HG03108 (cell line): Measurements from ENCODE around the gene RPTOR.

Source experiments
- ATAC-seq: cut with Tn5 transposase; IDR thresholded peaks from one replicate; pipeline ENCODE4 v1.9.1; 2021; ENCODE audit warnings: moderate library complexity; ENCODE audit not compliant: unreplicated experiment

Gene RPTOR

DNA sequence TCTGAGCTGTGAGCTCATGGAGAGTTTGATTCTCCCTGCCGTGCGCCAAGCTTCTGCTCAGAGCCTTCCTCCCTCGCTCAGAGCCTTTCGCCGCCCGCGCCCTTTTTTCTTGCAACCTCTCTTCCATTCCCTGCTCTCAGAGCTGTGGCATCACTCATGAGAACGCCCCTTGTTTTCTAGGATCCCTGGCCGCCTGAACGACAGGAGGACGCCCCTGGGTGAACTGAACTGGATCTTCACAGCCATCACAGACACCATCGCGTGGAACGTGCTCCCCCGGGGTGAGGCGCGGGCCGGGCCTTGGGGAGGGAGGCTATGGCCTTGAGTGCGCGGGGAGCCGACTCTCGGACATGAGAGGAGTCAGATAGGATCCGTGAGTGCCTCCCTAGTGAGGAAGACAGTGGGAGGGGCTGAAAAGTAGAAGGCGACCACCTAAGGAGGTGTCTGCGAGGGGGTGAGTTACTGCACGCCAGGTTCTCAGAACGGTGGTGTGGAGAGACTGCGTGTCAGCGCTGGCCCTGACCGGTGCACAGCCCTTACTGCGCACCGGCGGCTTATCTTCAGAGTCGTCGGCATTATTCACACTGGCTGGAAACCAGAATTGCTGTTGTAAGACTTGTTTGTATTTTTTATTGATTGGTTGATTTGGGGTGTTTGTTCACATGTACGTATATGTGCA, 277.5 kb downstream of the RPTOR start:
- ATAC-seq = no peak

DNA sequence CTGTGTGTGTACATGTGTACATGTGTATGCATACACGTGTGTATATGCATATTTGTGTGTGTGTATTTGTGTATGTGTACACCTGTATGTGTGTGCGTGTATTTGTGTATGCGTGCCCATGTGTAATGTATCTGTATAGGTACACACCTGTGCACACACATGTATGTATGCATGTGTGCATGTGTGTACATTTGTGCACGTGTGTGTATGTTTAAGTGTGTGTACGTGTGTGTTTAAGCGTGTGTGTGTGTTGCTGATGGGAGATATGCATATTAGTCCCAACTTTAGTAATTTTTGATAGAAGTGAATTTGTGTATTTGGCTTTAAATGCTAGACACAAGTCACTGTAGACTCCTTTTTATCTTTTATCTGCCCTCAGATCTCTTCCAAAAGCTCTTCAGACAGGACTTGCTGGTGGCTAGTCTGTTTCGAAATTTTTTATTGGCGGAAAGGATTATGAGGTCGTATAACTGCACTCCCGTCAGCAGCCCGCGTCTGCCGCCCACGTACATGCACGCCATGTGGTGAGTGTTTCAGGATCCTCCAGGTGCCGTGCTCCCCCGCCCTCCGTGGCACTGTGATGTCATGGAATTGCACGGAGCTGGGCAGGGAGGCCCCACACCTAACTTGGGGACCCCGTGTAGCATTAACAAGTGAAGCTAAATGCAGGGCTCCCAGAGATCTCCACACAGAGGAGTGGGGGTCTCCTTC, 278.2 kb downstream of the RPTOR start:
- ATAC-seq = no peak

DNA sequence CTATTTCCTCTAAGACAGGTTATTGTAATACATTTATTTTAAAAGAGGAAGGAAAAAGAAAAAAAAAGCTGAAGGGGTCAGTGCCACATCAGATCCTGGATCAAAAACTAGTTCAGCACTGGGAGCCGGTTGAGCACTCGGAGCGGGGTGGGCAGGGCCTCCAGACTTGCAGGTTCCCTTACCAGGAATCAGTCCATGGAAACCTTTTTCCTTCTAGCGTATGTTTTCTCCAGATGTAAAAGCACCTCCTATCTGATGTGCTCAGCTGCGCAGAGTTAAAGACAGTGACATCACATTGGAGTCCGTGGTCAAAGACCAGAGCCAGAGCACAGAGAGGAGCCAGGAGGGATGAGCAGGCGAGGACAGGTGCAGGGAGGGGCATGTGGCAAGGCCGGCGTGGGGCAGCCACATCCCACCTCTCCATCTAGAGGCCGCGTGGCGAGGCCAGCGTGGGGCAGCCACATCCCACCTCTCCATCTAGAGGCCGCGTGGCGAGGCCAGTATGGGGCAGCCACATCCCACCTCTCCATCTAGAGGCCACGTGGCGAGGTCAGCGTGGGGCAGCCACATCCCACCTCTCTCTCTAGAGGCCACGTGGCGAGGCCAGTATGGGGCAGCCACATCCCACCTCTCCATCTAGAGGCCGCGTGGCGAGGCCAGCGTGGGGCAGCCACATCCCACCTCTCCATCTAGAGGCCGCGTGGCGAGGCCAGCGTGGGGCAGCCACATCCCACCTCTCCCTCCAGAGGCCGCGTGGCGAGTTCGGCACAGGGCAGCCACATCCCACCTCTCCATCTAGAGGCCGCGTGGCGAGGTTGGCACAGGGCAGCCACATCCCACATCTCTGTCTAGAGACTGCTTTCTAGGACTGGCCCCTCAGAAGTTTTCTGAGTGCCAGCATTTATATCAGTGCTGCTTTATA, 280.2 kb downstream of the RPTOR start:
- no peak for ATAC-seq

DNA sequence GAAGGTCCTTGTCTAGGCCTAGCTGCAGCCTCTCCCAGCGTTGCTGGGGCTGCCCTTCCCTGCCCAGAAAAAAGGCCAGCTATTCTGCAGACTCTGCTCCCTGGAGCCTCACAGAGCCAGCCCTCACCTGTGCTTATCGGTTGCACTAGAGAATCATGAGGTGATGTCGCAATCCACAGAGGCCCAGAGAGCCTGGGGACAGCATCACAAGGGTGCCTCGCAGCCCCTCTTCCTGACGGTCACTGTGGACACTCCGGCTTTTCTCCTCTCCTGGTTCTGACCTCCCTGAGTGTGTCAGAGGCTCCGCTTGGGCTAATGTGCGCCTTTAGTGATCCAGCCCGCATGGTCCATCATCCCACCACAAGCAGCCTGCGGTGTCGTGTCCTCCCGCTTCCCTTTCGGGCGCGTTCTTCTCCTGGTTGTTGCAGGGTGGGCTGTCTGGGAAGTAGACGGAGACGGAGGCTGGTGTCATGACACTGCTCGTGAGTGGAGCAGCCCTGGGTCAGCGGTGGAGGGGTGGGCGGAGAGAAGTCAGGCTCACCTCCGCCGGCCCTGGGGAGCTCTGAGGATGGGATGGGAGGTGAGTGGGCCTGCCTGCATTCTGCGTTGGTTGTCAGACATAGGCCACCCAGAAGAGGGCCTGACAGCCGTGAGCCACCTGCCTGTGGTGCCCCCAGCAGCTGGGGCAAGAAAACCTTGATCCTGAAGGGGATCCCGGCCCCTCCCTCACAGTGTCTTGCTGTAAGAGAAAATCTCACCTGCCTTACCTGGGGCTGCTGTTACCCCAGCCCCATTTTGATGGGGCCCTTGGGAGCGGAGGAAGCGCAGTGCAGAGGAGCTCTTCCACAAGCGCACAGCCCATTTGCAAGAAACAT, 281.1 kb downstream of the RPTOR start:
- ATAC-seq = no peak

DNA sequence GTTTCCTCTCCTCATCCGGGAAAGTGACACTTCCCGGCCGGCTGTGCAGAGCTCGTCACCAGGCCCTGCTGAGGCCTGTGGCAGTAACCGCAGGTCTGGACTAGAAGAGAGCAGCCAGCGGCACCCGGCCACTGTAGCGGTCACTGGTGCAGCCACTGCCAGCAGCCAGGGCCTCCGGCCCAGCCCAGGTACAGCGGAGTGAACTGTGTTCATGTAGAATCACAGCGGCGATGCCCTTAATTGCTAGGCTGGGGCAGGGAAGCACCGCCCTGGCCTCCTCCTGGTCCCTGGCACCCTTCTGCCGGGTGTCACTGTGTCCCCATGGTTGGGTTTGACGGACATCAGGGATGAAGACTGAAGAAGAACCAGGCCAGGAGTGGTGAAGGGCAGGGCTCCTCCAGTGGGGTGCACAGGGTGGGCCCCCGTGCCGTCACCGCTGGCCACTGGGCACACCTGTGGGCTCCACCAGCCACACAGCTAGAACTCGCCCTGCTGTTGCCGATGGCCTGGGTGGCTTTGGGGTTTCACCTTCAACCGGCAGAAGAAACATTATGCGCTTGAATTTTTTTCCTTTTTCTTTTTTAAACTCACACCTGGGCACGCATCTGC, 281.8 kb downstream of the RPTOR start:
- ATAC-seq = no peak

DNA sequence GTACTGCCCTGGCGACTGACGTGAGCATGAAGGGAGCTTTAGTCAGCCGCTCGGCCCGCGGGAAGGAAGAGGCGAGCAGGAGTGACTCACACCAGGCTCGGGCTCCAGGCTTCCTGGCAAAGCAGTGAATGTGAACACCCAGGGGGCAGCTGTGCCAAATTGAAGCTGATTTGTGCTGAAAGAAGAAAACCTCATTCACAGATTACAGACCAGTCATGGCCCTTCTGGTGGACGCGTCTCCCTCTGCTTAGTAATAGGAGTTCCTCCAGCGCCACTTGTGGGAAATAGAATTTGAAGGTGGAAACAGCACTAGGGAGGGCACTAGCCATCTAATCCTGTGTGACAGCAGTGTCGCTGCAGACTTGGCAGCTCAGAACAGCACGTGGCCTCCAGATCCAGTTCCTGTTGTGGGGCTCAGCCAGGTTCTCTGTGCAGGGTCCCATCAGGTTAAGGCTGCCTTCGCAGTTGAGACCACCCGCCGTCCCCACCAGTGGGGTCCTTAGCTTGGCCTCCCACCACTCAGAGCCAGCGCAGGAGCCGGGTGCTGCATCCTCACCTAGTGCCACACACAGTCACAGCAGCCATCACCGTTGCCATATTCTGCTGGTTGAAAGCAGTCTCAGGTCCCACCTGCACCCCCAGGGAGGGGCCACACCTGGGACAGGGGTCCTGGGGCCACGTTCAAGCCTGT, 282.5 kb downstream of the RPTOR start:
- no peak for ATAC-seq

DNA sequence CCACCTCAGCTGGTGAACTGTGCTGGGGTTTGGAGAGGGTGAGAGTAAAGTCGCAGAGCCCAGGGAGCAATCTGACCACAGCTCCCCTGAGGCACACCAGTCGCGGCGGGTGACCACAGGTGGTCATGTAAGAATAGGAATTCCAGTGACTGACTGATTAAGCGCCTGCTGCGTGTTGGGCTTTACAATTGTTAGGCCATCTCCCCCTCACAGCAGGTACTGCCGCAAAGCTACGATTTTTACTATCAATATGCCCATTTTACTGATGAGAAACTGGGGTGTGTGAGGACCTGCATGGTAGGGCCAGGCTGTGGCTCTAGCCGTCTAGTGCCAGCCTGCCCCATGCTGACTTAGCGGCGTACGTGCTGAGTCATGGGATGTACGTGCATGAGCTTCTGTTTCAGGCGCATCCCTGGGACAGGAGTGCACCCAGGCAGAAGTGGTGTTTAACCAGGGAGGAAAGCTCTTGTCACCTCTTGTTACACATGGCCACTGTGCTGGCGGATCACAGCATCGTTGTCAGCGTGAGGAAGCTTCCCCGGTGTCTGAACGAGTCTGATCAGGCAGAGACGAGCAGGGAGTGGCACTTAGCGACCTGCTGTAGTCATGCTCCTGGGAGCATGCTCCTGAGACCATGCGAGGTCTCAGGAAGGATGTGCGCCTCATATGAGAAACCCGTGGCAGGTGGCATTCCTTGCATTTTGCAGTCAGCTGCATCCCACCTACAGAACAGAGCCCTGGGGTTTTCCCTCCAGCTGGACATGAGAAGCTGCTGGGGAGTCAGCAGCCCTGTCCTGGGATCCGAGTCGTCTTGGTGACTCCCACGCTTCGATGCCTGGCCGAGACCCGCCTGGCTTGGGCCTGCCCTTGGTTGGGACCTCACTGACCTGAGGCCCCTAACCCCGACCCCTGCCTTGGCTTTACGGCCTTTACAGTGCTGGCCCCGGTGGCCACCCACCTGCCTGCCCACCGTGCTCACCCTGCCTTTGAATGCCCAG, 283.3 kb downstream of the RPTOR start:
- ATAC-seq = no peak

DNA sequence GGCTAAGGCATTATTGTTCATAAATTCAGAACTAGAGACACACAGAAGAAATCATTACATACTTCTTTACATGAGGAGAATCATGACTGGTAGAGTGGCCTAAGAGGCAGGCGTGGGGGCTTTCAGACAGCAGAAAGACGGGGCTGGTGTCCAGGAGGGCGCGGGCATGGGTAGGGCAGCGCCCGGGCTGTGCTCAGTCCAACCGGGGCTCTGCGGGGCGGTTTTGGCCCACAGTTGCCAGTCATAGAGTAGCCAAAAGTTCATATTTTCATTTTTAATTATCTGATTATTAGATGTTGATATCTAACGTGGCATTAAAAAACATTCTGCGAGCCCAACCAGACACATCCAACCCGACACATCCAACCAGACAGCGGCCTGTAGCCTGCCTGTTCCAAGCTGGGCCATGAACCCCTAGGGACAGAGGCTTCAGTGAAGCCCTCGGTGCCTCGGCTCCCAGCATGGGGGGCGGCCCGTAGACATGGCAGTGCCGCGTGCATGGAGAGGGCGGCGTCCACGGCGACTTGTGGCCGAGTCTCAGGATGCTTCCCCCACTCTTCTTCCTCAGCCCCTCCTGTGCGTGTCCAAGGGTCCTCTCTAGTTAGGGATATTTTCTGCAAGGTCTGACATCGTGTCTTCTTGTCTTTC, 284.7 kb downstream of the RPTOR start:
- no peak for ATAC-seq

DNA sequence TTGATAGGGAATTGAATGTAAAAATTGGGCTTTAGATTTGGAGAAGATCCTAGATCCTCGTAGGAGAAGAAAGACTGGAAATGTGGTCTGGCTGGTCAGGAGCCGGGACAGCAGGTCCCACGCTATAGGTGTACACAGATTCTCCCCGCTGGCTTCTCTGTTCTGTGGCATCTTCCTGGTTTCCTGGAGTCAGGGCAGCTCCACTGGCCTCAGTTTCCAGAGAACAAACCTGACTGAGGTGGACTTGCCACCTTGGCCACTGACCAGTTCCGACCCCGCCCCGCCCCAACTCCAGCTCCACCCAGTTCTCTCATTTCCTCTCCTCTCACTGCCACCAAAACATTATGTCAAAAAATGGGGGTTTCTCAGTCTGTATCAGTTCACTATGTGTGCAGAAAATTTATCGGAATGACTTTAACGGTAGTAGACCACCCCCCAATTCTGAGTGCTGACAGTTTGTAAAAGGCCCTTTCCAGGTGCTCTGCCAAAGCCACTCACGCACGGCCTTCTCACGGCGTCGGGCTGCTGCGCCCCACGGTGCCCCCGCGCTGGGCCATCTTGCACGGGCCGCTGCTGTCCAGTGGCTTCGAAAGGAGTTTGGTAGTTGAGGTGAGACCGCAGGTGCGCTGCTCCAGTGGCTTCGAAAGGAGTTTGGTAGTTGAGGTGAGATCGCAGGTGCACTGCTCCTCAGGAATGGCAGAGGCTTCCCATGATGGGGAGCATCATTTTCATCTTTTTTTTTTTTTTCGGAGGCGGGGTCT, 285.6 kb downstream of the RPTOR start:
- ATAC-seq = no peak

DNA sequence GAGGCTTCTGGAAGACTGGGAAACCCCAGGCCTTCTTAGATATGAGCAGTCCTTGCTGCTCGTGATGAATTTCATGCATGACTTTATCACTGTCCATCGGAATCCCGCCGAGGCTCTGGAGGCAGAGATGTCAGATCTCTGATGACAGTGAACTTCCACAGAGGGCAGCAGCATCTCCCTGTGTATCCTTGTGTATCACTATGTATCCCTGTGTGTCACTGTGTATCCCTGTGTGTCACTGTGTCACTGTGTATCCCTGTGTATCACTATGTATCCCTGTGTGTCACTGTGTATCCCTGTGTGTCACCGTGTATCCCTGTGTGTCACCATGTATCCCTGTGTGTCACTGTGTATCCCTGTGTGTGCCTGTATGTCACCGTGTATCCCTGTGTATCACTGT, 286.9 kb downstream of the RPTOR start:
- ATAC-seq = no peak

DNA sequence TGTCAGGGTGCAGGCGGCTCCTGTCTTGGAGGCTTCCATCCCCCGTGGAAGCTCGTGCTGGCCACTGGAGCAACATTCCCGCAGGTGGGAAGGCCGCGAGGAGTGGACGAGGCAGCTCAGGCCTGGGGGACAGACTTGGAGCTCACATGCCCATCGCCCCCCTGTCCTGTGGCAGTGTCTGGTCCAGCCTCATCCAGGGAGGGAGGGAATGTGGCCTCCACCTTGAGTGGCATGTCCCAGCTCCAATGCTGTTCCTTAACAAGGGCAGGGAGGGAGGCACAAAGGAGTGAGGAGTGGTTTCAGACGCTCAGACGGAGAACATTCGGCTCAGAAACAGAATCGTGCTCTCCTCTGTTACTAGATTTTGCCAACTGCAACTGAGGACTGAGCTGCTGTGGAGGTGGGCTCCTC, 287.6 kb downstream of the RPTOR start:
- ATAC-seq = no peak

DNA sequence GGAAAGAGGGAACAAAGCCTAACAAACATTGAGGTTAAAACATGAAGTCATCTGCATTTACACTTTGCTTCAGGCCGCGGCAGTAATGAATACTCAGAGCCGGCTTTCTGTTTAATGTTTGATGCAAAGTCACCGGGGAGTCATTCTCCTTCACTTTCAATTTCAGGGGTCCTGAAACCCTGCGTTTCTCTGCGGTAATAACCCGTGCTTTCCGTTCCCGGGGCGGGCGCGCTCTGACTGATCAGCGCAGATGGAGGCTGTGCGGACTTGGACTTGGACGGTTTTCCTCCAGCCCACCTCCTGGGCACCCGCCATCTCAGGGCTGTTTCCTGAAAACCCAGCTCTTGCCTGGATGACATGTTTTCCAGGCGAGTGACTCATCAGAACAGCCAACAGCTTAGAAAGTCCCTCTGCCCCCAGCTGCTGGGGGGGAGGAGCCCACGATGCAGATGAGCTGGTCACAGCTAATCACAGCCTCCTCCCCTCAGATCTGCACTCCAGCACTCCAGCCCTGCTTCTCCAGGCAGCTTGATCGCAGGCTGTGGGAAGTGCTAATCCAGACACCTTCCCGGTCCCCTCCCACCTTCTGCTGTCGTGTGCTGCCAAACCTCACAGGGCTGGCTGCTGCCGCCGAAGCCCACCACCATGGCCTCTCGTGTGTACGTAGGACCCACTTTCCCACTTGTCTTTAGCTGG, 288.4 kb downstream of the RPTOR start:
- ATAC-seq = peak; percentile 71

DNA sequence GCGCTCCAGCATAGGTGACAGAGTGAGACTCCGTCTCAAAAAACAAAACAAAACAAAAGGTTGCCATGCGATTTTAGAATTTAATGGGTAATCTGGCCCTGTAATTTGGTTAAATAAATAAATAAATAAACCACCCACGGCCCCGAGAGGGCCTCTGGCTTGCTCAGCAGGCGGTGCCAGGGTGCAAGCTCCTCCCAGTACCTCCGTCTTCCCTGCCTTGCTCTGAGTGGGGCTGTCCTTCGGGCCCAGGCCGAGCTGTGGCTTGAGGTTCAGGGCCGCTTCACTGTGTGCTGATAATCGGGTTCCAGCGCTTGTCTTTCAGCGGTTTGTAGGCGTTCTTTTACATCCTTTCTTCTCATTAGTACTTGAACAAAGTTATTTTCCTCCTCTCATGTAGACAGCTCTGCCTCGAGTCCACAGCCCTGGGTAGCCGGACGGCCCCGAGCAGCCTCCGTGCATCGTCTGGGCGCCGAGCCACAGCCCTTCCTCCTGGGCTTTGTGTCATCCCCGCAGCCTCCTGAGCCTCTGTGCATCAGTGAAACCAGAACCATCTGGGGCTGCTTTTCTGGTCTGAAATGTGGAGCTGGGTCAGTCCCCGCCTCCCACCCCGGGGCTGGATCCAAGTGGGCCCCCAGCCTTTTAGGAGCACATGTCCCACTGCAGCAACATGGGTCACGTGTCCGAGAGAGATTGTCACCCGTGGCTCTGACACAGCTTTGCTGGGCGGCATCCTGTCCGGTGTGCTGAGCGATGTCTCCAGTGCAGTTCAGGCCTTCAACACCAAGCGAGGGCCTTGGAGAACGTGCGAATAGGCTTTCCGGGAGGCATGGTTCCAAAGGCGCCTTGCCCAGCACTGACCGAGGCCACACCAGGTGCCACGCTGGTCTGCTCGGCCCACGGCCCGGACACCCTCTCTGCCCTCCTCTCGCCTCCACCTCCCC, 289.6 kb downstream of the RPTOR start:
- ATAC-seq = no peak

DNA sequence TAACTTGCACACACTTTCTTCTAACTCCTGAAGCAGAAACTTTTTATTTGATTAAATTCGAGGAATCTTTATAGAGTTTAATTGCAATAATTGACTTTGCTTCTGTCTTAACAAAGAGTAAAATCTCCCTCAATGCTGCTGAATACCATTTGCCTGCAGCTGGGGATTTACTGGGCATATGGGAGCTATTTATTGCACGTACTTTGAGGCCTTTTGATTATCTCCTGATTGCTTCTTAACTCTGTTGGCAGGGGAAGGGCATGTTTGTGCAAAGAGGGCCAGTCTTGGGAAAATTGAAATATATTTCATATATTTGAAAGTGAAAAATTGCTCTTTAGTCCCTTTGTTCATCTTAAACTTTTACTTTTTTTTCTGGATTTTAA, 290.2 kb downstream of the RPTOR start:
- ATAC-seq = no peak

DNA sequence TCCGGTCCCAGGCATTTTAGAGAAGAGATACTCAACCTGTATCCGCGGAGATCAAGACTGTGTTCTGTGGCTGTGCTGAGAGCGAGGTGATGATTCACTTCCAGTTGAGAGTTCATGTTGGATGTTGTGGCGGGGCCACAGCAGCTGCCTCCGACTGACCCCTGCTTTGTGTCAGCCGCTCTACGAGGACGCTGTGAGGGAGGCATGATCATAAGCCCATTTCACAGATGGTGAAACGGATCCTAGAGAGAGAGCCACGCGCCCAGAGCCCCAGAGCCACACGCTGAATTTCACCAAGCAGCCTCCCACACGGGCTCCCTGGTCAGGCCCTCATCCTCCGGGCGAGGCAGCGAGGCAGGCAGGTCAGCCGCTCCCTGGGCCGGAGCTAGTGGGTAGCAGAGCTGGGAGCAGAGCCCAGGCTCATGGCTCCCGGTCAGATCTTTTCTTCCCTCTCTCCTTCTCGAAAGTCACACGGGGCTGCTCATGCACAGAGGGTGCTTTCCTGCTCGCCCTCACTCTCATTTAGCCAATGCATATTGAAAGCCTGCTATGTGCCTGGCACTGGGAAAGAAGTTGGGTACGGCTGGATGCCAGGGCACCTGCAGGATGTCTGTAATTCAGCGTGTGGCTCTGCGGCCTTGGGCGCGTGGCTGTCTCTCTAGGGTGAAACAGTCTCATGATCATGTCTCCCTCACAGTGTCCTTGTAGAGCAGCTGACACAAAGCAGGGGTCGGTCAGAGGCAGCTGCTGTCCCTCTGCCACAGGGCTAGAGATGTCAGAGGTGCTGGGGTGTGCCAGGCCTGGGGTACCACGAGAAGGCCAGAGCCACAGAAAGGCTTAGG, 291.4 kb downstream of the RPTOR start:
- no peak for ATAC-seq
